ENCODE measurements around the gene RPS18.

- no peak for TF ChIP-seq CTCF (IDR thresholded peaks at IDR 0.05)
- no peak for TF ChIP-seq POLR2A (IDR thresholded peaks at IDR 0.05; ENCODE audit: low read depth)
Measured at GRCh38 chr6:33313709-33314514, 42.0 kb downstream of the RPS18 start, which contains the start of gene TAPBP.

Data from esophagus muscularis mucosa (tissue), 3 donors.